GM18508 (cell line): ENCODE results near the gene KCNQ1.

Experiments
- ATAC-seq: cut with Tn5 transposase; IDR thresholded peaks from one replicate; pipeline ENCODE4 v1.9.1; 2021; ENCODE audit warnings: moderate number of reproducible peaks; ENCODE audit not compliant: insufficient read depth, unreplicated experiment

KCNQ1 gene

GRCh38 chr11:2732940-2733628 lies 288.3 kb downstream of the KCNQ1 start:
- ATAC-seq: no peak

DNA sequence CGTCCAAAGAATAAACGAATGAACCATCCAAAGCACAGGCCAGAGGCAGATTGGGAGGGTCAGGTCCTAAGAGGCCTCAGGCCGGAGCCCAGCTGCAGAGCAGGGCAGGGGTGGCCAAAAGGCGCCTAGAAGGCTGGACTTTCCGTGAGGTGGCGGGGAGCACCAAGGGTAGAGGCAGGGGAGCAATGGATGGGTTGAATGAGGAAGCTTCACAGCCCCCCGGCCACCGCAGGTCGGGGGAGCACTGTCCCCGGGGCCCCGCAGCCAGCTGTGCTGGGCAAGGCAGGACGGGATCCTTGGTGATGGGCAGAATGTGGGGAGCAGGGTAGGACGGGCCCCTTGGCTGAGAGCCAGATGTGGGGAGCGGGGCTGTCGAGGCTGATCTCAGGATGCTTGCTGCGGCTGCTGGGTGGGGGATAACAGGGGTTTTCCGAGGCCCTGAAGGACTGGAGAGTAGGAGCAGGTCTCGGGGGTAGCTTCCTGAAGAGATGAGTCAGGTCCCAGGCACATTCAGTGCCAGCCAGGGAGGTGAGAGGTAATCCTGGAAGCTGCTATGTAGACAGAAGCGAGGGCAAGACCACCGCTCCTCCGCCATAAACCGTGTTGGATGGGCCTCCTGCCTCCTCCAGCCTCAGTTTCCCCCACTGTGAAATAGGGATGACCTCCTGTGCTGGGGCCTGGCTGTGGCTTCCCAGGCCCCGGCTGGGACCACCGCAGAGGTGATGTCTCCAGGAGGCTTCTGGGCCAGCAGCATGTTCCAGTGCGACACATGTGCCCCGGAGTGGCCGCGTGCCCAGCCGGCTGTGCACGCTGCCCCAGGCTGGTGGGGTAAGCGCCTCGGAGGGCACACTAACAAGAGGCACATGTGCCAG lies 289.6 kb downstream of the KCNQ1 start:
- no peak for ATAC-seq

DNA sequence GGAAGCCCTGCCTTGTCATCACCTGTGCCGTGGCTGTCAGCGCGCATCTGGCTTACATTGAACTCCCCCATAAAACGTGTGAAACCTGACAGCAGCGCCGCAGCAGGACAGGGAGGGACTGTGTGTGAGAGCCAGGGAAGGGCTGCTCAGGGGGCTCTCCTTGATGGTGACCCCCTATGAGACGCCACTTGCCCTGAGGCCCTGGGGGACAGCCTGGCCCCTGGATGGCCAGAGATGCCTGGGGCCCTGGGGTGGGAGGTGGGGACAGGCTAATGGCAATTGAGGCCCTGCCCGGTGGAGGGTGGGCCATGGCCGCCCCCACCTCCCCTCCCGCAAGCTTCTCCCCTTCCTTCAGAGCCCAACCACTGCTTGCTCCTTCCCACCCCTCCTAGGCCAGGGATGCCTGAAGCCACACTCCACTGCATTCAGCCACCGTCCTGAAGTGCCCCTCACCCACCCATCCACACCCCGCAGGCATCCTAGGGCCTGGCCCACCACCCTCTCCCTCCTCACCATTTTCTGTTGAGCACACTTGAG lies 290.3 kb downstream of the KCNQ1 start:
- no peak for ATAC-seq

DNA sequence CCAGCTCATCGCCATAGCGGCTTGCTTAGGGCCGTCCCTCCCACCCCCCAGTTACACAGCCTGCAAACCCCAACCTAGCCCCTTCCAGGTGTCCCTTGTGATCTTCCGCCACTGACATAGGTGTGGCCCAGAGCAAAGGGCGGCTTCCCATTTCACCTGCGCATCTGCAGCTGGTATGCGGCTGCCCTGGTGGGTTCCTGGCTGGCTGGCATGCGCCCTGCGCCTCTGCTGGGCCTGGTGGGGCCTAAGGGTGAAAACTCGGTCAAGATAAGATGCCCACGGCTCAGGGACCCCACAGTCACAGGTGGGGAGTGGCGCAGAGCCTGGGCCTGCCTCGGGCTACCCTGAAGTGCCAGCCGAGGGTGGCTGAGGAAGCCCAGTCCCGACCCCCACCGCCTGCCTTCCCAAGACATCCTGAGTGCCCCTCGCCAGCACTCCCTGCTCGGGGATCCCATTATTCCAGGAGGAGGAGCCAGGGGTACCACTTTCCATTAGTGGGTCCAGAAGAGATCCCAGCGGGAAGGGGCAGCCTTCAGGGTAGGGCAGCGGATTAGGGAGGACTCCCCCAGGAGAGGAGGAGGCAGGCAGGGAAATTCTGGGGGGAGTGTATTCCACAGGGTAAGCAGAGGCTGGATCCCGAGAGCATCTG lies 291.9 kb downstream of the KCNQ1 start:
- ATAC-seq: no peak

DNA sequence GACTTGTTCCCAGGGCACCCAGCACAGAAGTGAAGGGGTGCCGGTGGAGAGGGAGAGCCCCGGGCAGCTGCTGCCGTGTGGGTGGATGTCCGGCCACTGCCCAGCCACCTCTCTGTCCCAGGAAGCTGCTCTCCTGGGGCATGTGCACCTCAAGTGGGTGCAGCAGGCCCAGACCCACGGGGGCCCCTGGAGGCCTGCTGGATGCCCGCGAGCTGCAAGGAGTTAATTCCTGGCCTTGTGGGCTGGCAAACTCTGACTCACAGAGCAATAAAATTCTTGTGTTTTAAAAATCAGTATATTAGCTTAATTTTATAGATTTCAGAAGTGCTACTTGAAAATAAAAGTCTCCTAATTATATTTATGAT lies 292.4 kb downstream of the KCNQ1 start:
- no peak for ATAC-seq

- no peak for ATAC-seq
Measured at GRCh38 chr11:2737866-2738265, 293.1 kb downstream of the KCNQ1 start.

GRCh38 chr11:2738551-2739431 lies 294.0 kb downstream of the KCNQ1 start:
- no peak for ATAC-seq

DNA sequence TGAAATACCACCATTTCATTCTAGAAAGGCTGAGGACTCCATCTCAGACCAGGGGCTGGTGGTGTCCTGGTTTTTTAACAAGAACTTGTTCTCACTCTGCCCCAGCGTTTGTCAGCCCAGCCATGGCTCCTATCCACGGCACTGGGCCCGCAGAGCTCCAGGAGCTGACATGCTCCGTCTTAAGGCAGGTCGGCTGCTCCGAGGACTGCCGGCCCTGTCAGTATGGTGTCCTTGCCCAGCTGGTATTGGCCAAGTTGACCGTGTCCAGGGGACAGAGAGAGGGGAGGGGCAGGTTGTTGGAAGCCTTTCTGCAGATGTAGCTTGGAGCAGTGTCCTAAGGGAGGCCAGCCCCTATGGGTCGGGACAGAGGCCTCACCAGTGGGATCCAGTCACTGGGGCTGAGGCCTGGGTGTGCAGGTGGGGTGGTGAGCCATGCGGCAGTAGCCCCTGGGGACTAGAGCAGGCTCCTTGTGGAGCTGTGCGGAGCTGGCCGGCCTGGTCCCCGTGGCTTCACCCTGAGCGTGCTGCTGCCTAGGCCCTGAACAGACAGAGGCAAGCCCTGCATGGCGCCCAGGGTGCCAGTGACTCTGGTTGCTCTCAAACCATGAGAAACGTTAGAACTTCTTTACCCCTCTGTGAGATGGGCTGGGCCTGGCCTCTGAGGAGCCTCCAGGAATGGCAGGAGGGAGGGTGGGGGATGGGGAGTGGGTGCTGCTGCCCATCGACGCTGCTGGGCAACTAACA lies 294.9 kb downstream of the KCNQ1 start:
- no peak for ATAC-seq

DNA sequence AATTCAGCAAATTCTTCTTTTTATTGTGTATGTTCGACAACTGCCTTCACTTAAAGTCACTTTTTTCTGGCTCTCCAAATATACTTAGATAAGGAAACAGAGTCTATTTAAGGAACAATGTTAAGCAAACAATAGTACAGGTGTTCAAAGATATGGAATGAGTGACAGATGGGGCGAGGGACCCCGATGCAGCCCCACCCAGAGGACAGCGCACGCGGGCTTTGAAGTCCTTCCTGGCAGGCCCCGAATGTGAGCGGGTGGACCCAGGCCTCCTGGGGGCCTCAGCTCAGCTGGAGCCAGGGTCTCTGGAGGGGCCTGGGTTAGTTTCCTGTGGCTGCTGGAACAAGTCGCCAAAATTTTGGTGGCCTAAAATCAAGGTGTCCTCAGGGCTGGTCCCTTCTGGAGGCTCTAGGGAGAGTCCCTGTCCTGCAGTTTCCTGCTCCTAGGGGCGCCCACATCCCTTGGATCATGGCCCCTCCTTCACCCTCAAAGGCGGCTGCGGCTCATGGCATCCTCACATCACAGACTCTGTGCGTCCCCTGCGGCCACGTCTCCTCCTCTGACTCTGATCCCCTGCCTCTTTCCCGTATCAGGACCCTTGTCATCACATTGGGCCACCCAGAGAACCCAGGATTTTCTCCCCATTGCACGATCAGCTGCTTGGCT lies 295.6 kb downstream of the KCNQ1 start:
- ATAC-seq: no peak

DNA sequence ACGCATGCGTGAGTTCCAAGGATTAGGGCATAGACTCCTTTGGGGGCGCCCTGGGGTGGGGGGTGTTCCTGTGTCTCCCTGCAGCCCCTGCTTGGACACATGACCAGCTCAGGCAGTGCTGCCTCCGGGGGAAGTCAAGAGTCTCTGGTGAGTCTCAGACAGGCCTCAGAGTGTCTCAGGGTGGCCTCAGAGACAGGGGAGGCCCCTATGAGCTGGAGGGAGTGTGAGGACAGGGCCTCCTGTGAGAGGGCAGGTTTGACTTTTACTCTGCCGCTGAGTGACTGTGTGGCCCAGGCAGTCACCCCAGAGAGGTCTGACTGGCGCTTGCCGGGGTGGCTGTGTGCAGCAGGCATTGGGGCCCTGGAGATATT lies 296.2 kb downstream of the KCNQ1 start:
- no peak for ATAC-seq

DNA sequence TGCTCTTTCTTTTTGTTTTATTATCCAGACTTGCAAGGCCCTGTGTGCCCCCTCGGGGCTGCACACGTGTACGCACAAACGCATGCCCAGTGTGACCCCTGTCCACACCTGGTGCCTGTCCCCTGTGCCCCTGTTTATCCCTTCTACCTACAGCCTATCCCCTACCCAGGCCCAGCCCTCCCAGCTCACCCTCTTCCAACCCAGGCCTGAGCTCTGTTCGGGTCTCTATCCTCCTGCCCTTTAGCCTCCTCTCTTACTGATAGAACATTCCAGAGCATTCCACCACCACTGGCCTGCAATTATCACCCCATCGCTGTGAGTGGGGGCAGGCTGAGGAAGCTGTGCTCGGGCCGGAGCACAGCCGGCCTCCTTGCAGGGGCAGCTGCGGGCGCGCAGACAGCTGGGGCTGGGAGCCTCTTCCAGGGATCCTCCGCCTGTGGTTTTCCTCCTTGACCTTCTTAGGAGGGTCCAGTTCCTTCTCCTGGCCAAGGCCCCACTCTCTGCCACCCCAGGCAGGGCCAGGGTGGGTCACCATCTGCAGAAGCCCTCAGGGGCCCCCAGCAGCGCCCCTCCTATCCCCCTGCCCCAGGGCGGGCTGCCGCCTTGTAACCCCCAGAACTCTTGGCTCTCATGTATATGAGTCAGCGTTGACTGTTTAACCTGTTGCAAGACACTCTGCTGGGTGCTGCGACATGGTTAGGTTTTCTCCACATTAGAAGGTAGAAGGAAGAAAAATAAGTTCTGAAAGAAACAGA lies 296.7 kb downstream of the KCNQ1 start:
- no peak for ATAC-seq

DNA sequence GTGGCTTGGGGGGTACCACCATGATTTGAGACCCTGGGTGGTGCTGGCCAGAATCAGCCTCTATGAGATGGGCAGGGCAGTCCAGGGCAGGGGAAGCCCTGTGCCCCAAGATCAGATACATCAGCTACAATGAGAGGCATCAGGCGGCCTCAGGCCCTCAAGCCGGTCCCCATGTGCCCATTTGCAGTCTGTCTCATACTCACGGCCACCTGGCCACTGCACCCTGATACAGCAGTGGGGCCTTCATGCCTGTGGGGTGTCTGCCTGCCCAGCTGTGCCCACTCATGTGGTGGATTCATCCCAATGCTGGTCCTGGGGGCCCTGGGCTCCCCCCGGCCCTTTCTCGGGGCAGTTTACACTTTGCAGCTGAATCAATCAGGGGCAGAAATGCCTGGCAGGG lies 297.4 kb downstream of the KCNQ1 start:
- no peak for ATAC-seq

GRCh38 chr11:2742611-2743426 lies 298.0 kb downstream of the KCNQ1 start:
- ATAC-seq: no peak

GRCh38 chr11:2743427-2744110 lies 298.8 kb downstream of the KCNQ1 start:
- no peak for ATAC-seq

DNA sequence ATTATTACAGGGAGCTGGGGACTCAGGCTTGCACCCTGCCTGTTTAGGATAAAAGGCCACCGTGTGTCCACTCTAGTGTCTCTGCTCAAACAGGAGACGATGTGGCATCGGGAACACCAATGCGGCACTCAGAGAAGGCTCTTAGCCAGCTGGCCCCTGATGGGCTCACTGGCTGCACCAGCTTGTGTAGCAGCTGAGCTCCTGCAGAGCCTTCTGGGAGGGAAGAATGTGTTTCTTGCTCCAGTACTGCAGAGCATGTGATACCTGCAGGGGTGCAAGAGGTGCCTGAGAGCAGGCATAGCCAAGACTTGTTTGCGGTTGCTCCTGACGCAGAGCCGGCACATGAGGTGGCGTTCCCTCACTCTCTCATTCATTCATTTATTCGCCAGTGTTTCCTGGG lies 299.4 kb downstream of the KCNQ1 start:
- no peak for ATAC-seq

- ATAC-seq: no peak
Measured at GRCh38 chr11:2745511-2745910, 300.7 kb downstream of the KCNQ1 start.
